Uterus (tissue), 2 donors: ENCODE results near the gene FCHSD2.

ENCODE experiments used
- CTCF ChIP-seq, 4 experiments: fragments of 200-600 bp in 2 of 4; fragments of 450-650 bp in 2 of 4; sonication (generic) in 2 of 4; IDR thresholded peaks; one replicate each; pipeline ENCODE4 v1.5.1; 2016 to 2019; ENCODE audit warnings: antibody characterized with exemption in 4 of 4, mild to moderate bottlenecking in 2 of 4, moderate library complexity in 1 of 4
- POLR2A ChIP-seq, 2 donors: fragments of 450-650 bp; IDR thresholded peaks; one replicate each; pipeline ENCODE4 v1.6.1; 2016; ENCODE audit warnings: antibody characterized with exemption in 2 of 2, mild to moderate bottlenecking in 1 of 2, moderate library complexity in 1 of 2

GRCh38 chr11:72850832-72851231, 291.3 kb downstream of the FCHSD2 start:
- no peak for TF ChIP-seq CTCF (IDR thresholded peaks at IDR 0.05)
- no peak for TF ChIP-seq POLR2A (IDR thresholded peaks at IDR 0.05)
